Keratinocyte (primary cell): ENCODE results near the gene NEAT1. TPM values are rescaled to one million over a fixed set of nuclear protein-coding genes. Genes with fewer than 3 reads are reported as not detected.

Source experiments
- DNase-seq: peaks from one replicate; pipeline ENCODE4 v3.0.0-alpha.2; 2011; ENCODE audit warnings: low read depth, missing footprints, low spot score
- FAIRE-seq: peaks from 2 replicates; lab custom pipeline; 2011; peaks lifted over from hg19 to GRCh38; lab: Jason Lieb, UNC
- H2AFZ ChIP-seq: 2 replicates; pipeline ENCODE4 v1.6.0; 2012; ENCODE audit warnings: low read length, control low read depth, inconsistent platforms; ENCODE audit not compliant: control insufficient read depth
- H3K27ac ChIP-seq: 2 replicates; pipeline ENCODE4 v1.5.1; 2011; ENCODE audit warnings: low read length; ENCODE audit not compliant: control insufficient read depth, insufficient read depth
- H3K27me3 ChIP-seq: 3 replicates; pipeline ENCODE4 v1.6.0; 2011; ENCODE audit warnings: low read length; ENCODE audit not compliant: control insufficient read depth, insufficient read depth; ENCODE audit errors: extremely low read depth
- H3K36me3 ChIP-seq, 2 experiments: 2 replicates in 1 of 2; 3 replicates in 1 of 2; pipeline ENCODE4 v1.5.1; 2011; ENCODE audit warnings: low read length in 2 of 2, mild to moderate bottlenecking in 1 of 2; ENCODE audit not compliant: control insufficient read depth in 2 of 2, insufficient read depth in 2 of 2; ENCODE audit errors: extremely low read depth in 1 of 2
- H3K4me1 ChIP-seq: 3 replicates; pipeline ENCODE4 v1.5.1; 2011; ENCODE audit warnings: low read length; ENCODE audit not compliant: control insufficient read depth, insufficient read depth; ENCODE audit errors: extremely low read depth
- H3K4me2 ChIP-seq: 3 replicates; pipeline ENCODE4 v1.6.0; 2011; ENCODE audit warnings: low read depth, low read length; ENCODE audit not compliant: control insufficient read depth, insufficient read depth; ENCODE audit errors: extremely low read depth
- H3K4me3 ChIP-seq, 3 experiments: fragments of 200-600 bp in 1 of 3; sonication (generic) in 1 of 3; 2 replicates in 2 of 3; 3 replicates in 1 of 3; pipeline ENCODE4 v1.5.1; 2011 to 2016; ENCODE audit warnings: low read length in 3 of 3, mild to moderate bottlenecking in 3 of 3, control low read depth in 2 of 3, inconsistent platforms in 1 of 3, low read depth in 1 of 3, mixed read lengths in 1 of 3, mixed run types in 1 of 3, moderate library complexity in 1 of 3; ENCODE audit not compliant: control insufficient read depth in 2 of 3, insufficient read depth in 2 of 3; ENCODE audit errors: extremely low read depth in 1 of 3
- H3K79me2 ChIP-seq: 2 replicates; pipeline ENCODE4 v1.6.0; 2012; ENCODE audit warnings: low read length; ENCODE audit not compliant: control insufficient read depth, insufficient read depth
- H3K9ac ChIP-seq: 3 replicates; pipeline ENCODE4 v1.6.0; 2011; ENCODE audit warnings: low read length; ENCODE audit not compliant: control insufficient read depth, insufficient read depth; ENCODE audit errors: extremely low read depth
- H3K9me1 ChIP-seq: 3 replicates; pipeline ENCODE4 v1.6.0; 2011; ENCODE audit warnings: low read length; ENCODE audit not compliant: control insufficient read depth, insufficient read depth; ENCODE audit errors: extremely low read depth
- H3K9me3 ChIP-seq: 2 replicates; pipeline ENCODE4 v1.5.1; 2012; ENCODE audit warnings: low read depth, low read length; ENCODE audit not compliant: control insufficient read depth
- H4K20me1 ChIP-seq: 3 replicates; pipeline ENCODE4 v1.6.0; 2011; ENCODE audit warnings: low read length; ENCODE audit not compliant: control insufficient read depth, insufficient read depth; ENCODE audit errors: extremely low read depth
- CTCF ChIP-seq, 3 experiments: IDR thresholded peaks in 1 of 3; conservative IDR thresholded peaks in 1 of 3; optimal IDR thresholded peaks in 1 of 3; 2 replicates in 2 of 3; 3 replicates in 1 of 3; pipeline versions ENCODE3 to v1.5.1; 2011; ENCODE audit warnings: low read length in 3 of 3, mild to moderate bottlenecking in 3 of 3, moderate library complexity in 2 of 3, control low read depth in 1 of 3, inconsistent platforms in 1 of 3; ENCODE audit not compliant: insufficient read depth in 2 of 3; ENCODE audit errors: extremely low read depth in 1 of 3
- EZH2 ChIP-seq: IDR thresholded peaks from one replicate; pipeline ENCODE4 v1.6.1; 2012; ENCODE audit warnings: inconsistent platforms, mild to moderate bottlenecking, low read length, moderate library complexity
- dilution Hi-C: fragments of 300-500 bp; cut with MboI; formaldehyde crosslinking; loops from one replicate; pipeline ENCODE4 v1.7.0; 2020; ENCODE audit warnings: low sequenced_read_pairs; ENCODE audit not compliant: extremely low pct_ligation_motif_present
- polyA plus RNA-seq, 5 experiments: library from polyadenylated mRNA; depleted of rRNA in 3 of 5; stranded (reverse) in 3 of 5; stranded (forward) in 1 of 5; unstranded in 1 of 5; fragments of >200 nt; gene quantifications; 1 replicate in 1 of 5; 2 replicates in 3 of 5; 3 replicates in 1 of 5; pipeline versions ENCODE4 v1.2.1 to v1.2.3, GENCODE V29; 2011 to 2012; ENCODE audit warnings: missing spikeins in 2 of 5, low read depth in 1 of 5, low replicate concordance in 1 of 5

NEAT1 gene
- polyA plus RNA-seq, 1 donor (not counting 4 experiments of a cell fraction or from before 2014, with no cell fraction given): 270 TPM

GRCh38 chr11:65401073-65401802 is 21.4 kb upstream of the NEAT1 start:
- H3K36me3 ChIP-seq: peaks cover 21 to 46% of the 10 kb centered on the region in 2 experiments
- DNase-seq (no peak), FAIRE-seq (no peak)
- no peaks in the 10 kb centered on the region for H3K9me3 ChIP-seq
- H3K4me2 ChIP-seq: no peak overlapping the region
- no peak for TF ChIP-seq CTCF (optimal IDR thresholded peaks at IDR 0.05 in 1 of 3, IDR thresholded peaks at IDR 0.05 in 1 of 3, conservative IDR thresholded peaks at IDR 0.05 in 1 of 3; ENCODE audit: extremely low read depth in 1 of 3, insufficient read depth in 2 of 3, low read length in 3 of 3)
- no peak for TF ChIP-seq EZH2
- H3K9ac ChIP-seq: no peak overlapping the region
- no peaks in the 10 kb centered on the region for H3K4me1 ChIP-seq
- dilution Hi-C loops: no loop called here
- no peaks in the 10 kb centered on the region for H3K9me1 ChIP-seq
- H3K27ac ChIP-seq: no peak overlapping the region
- H3K79me2 ChIP-seq: no peaks in the 10 kb centered on the region
- H3K27me3 ChIP-seq: no peaks in the 10 kb centered on the region
- H4K20me1 ChIP-seq: no peaks in the 10 kb centered on the region
- no peak overlapping the region for H2AFZ ChIP-seq
- no peak overlapping the region for H3K4me3 ChIP-seq

- Histone ChIP-seq H3K9me3 (no peaks in the 10 kb centered on the region), H3K36me3 (peaks cover 21 to 46% of the 10 kb centered on the region in 2 experiments), H3K79me2 (no peaks in the 10 kb centered on the region), H4K20me1 (no peaks in the 10 kb centered on the region), H3K4me1 (no peaks in the 10 kb centered on the region), H3K27me3 (no peaks in the 10 kb centered on the region), H3K4me3 (no peak overlapping the region), H3K9me1 (no peaks in the 10 kb centered on the region), H3K27ac (no peak overlapping the region), H2AFZ (no peak overlapping the region), H3K4me2 (no peak overlapping the region), H3K9ac (no peak overlapping the region)
- FAIRE-seq (no peak), DNase-seq (no peak)
- dilution Hi-C loops: no loop called here
- TF ChIP-seq CTCF (optimal IDR thresholded peaks at IDR 0.05 in 1 of 3, IDR thresholded peaks at IDR 0.05 in 1 of 3, conservative IDR thresholded peaks at IDR 0.05 in 1 of 3; ENCODE audit: extremely low read depth in 1 of 3, insufficient read depth in 2 of 3, low read length in 3 of 3) (no peak), EZH2 (no peak)
Measured at GRCh38 chr11:65401803-65402248, 20.8 kb upstream of the NEAT1 start.
